HG03460 (cell line): ENCODE results near the gene DMBT1.
"Not testable (repeated sequence)": the region's sequence is repeated elsewhere in the genome, so short reads cannot be mapped to it uniquely, and the experiment has no call there.

Experiments used
- ATAC-seq: cut with Tn5 transposase; IDR thresholded peaks from one replicate; pipeline ENCODE4 v1.9.1; 2021; ENCODE audit not compliant: unreplicated experiment

Gene DMBT1

DNA sequence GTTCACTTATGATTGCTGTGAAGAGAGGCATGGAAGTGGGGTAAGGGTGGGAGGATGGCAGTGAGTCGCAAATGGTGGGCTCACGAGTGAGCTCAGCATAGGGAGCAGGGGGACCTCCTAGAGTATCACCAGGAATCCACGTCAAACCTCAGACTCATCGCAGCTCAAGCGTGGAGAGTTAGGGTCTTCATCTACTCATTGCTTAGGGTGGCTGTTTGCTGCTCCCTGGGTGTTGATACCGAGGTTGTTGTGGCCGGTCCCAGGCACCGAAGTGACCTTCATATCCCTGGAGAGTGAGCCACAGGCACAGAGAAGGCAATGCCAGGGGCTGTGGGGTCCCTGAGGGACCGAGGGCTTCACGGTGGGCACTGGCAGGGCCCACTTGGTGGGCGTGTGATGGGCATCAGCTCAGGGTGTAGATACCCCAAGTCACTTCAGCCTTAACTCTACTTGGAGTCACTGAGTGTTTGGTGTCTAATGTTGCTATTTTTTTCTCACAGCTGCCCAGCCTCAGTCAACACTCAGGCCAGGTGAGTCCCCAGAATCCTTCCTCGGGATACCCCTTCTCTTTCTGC lies 16.8 kb downstream of the DMBT1 start:
- ATAC-seq = no peak

DNA sequence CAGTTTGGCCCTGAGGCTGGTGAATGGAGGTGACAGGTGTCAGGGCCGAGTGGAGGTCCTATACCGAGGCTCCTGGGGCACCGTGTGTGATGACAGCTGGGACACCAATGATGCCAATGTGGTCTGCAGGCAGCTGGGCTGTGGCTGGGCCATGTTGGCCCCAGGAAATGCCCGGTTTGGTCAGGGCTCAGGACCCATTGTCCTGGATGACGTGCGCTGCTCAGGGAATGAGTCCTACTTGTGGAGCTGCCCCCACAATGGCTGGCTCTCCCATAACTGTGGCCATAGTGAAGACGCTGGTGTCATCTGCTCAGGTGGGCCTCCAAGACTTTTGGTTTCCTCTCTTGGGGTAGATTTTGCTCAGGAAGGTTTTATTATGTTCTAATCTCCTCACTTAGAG lies 25.5 kb downstream of the DMBT1 start:
- ATAC-seq = not testable (repeated sequence)

DNA sequence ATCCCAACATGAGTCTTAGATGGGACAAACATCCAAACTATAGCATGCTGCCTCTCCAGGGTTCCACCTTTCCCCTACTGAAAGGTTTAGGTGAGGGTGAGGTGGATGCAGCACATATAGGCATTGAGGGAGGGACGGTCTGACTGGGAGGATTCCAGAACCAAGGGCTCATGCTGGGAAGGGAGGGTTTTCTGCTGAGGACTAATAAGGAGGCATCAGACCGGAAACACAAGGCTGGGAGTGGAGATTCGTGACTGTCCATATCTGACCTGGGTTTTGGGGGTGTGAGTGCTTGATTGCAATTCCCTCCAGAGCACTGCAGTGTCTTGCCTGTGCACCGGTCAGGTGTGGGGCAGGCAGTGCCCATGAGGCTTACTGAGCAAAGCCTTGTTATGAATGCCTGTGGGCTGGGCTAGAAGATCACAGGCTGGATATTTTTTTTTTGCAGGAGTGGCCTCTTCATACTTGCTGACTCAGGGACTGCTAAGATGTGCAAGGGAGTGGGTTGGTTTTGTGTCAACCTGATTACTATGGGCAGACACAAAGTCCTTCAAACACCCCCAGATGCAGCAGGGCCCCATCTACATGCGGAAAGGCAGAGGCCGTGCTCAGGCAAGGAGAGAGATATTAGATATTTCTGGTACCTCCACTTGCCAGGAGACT lies 26.7 kb downstream of the DMBT1 start:
- ATAC-seq = no peak

DNA sequence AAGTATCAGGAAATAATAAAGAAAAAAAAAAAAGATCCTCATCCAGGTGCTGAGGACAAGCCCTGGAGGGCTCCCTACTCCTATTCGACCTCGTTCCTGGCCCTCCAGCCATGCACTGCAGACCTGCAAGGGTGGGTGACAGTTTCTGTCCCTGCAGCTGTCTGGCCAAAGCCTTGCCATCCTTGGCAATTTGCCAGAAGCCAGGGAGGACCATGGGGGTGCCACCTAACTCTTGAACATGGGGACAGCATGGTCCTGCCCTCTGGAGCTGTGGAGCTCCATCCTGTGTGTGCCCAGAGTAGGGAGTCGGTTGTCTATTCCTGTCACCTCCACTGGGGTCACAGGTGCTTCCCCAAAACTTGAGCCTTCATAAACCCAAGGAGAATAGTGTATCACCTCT lies 27.8 kb downstream of the DMBT1 start:
- ATAC-seq = no peak

DNA sequence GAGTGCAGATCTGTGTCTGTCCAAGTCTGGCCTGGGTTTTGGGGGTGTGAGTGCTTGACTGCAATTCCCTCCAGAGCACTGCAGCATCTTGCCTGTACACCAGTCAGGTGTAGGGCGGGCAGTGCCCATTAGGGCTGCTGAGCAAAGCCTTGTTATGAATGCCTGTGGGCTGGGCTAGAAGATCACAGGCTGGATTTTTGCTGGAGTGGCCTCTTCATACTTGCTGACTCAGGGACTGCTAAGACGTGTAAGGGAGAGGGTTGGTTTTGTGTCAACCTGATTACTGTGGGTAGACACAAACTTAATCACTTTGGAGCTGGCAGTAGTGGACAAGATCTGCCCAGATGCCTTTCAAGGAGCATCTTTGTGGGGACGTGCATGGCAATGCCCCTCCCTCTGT lies 29.6 kb downstream of the DMBT1 start:
- ATAC-seq = no peak

DNA sequence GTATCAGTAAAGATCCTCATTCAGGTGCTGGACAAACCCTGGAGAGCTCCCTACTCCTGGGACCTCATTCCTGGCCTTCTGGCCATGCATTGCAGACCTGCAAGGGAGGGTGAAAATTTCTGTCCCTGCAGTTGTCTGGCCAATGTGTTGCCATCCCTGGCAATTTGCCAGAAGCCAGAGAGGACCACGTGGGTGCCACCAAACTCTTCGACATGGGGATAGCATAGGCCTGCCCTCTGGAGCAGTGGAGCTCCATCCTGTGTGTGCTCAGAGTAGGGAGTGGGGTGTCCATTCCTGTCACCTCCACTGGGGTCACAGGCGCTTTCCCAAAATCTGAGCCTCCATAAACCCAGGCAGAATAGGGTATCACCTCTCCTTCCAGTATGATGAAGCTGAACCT lies 31.2 kb downstream of the DMBT1 start:
- no peak for ATAC-seq

DNA sequence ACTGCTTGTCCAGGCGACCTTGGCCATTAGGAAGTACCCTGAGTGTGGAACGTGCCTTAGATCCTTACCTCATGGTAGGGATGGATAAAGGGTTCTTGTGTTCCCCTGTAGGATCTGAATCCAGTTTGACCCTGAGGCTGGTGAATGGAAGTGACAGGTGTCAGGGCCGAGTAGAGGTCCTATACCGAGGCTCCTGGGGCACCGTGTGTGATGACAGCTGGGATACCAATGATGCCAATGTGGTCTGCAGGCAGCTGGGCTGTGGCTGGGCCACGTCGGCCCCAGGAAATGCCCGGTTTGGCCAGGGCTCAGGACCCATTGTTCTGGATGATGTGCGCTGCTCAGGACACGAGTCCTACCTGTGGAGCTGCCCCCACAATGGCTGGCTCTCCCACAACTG lies 31.6 kb downstream of the DMBT1 start:
- no peak for ATAC-seq

DNA sequence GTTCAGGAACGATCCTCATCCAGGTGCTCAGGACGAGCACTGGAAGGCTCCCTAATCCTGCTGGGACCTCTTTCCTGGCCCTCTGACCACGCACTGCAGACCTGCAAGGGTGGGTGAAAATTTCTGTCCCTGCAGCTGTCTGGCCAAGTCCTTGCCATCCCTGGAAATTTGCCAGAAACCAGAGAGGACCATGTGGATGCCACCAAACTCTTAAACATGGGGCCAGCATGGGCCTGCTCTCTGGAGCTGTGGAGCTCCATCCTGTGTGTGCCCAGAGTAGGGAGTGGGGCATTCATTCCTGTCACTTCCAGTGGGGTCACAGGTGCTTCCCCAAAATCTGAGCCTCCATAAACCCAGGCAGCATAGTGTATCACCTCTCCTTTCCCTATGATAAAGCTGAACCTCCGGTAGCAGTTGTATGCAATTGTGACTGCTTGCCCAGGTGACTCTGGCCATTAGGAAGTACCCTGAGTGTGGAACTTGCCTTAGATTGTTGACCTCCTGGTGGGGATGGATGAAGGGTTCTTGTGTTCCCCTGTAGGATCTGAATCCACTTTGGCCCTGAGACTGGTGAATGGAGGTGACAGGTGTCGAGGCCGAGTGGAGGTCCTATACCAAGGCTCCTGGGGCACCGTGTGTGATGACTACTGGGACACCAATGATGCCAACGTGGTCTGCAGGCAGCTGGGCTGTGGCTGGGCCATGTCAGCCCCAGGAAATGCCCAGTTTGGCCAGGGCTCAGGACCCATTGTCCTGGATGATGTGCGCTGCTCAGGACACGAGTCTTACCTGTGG lies 57.1 kb downstream of the DMBT1 start:
- no peak for ATAC-seq

DNA sequence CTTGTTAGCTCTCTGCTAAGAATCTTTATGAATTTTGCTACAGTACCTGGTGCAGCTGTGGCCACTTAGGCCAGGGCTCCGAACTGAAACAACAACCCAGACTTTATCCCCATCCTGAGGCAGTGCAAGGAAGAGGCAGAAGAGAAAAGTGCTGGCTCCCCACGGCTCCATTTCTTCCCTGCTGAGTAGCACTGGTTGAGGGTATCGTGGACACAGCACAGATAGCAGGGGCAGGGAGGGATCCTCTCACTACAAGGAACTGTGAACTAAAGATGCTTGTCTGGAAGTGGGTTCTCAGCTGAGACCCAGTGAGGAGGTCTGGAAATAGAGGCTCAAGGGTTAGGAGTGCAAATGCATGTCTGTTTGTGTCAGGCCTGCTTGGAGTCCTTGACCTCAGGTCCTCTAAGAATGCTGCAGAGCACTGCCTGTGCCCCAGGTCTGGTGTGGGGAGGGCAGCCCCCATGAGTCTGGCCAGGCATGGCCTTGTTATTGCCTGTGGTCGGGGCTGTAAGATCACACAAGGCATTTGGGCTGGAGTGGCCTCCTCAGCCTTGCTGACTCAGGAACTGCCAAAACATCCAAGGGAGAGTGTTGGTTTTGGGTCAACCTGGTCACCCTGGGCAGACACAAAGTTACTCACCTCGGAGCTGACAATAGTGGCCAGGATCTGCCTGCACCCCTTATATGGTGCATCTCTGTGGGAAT lies 58.1 kb downstream of the DMBT1 start:
- no peak for ATAC-seq

DNA sequence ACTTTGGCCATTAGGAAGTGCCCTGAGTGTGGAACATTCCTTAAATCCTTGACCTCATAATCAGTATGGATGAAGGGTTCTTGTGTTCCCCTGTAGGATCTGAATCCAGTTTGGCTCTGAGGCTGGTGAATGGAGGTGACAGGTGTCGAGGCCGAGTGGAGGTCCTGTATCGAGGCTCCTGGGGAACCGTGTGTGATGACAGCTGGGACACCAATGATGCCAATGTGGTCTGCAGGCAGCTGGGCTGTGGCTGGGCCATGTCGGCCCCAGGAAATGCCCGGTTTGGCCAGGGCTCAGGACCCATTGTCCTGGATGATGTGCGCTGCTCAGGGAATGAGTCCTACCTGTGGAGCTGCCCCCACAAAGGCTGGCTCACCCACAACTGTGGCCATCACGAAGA lies 60.4 kb downstream of the DMBT1 start:
- ATAC-seq = not testable (repeated sequence)

DNA sequence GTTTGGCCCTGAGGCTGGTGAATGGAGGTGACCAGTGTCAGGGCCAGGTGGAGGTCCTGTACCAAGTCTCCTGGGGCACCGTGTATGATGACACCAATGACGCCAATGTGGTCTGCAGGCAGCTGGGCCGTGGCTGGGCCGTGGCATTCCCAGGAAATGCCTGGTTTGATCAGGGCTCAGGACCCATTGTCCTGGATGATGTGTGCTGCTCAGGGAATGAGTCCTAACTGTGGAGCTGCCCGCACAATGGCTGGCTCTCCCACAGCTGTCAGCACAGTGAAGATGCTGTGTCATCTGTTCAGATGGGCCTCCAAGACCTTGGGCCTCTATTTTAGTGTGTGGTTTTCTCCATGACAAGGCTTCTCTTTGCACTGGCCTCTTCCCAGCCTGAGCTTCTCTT lies 64.0 kb downstream of the DMBT1 start:
- no peak for ATAC-seq

DNA sequence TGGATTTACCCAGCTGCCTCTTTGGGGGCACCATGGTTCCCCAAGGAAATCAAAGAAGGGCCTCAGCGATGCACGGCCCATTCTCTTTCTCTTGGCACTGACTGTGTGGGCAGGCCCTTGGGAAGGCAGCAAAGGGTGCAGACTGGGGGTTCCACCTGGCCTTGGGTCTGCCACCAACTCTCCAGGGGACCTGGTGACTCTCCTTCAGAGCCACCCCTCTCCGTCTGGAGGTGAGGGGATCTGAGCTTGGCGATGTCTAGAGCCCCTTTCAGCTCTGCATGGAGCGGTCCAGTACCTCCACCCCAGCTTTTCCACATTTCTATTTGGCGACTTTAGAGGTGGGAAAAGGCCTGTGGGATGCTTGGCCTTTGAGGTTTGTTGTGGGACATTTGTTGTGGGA lies 70.0 kb downstream of the DMBT1 start:
- no peak for ATAC-seq

DNA sequence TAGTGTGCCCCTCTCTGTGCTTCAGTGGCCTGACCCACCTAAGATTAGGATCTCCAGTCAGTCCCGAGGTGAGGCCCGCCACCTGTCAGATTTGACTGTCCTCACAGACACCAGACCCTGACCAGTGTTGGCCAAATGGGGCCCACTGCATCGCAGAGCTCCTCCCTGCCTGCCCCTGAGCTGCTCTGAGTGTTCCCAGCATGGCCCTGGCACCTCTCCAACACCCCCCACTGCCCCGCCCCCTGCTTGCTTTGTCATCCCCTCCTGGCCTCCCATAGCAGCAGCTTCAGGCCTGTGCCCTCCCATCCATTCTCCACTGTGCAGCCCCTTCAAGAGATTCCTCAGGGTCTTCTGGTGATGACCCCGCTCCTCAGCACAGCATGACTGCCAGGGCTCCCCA lies 71.5 kb downstream of the DMBT1 start:
- ATAC-seq = no peak

DNA sequence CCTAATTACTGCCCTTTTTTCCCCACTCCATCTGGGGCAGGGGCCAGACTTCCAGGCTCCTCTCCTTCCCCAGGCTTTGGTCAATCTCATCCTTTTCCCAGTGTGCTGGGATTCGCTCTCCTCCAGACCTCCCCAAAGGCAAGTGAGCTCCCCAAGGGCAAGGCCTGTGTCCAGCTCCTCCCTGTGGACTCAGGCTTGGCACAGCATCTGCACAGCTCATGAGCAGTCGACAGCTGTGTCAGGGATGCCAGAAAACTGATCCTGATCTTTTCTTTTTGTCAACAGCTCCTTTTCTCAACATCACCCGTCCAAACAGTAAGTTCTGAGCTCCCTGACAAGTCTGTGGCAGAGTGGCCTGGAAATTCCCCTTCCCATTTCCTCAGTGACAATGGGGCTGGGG lies 72.0 kb downstream of the DMBT1 start:
- no peak for ATAC-seq

DNA sequence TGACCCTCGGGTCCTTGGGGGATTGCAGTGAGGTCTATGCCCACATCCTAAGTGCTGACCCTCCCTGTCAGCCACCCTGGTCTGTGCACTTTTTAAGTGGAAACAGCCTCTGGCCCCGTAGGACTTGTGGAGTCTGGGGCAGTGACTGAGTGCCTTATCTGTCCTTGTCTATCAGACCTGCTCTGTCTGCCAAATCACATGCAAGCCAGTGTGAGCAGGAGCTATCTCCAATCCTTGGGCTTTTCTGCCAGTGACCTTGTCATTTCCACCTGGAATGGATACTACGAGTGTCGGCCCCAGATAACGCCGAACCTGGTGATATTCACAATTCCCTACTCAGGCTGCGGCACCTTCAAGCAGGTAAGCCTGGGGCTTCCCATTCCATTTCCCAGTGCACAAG lies 76.4 kb downstream of the DMBT1 start:
- no peak for ATAC-seq

DNA sequence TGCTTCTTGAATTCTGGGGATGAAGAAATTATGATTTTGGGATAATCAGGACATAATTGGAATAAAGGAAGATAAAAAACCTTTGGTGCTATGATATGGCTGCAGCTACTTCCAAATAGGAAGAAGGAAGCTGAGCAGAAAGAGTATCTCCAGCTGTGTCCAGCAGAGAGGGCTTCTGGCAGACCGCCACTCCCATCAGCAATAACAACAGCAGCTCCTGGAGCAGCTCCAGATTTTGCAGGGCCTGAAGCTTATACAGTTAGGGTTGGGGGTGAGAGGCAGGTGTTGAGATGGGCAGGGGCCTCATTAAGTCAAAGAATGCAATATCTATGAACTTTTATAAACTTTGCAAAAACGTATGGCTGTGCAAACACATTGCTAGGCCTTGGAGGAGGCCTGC lies 76.8 kb downstream of the DMBT1 start:
- ATAC-seq = no peak

DNA sequence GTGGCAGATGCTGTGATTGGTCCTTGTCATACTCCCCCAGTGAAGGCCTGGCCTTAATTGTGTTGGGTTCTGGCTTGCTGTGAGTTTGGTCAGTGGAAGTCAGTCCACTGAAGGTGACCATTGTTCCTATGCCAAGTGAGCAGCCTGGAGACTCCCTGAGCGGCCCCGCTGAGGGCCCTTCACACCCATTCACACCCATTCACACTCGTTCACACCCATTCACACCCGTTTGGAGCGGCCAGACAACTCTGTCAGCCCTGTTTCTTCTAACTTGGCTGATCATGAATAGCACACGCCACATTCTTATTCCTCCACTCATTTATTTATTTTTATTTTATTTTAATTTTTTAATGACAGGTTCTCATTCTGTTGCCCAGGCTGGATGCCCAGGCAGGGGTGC lies 77.6 kb downstream of the DMBT1 start:
- no peak for ATAC-seq

DNA sequence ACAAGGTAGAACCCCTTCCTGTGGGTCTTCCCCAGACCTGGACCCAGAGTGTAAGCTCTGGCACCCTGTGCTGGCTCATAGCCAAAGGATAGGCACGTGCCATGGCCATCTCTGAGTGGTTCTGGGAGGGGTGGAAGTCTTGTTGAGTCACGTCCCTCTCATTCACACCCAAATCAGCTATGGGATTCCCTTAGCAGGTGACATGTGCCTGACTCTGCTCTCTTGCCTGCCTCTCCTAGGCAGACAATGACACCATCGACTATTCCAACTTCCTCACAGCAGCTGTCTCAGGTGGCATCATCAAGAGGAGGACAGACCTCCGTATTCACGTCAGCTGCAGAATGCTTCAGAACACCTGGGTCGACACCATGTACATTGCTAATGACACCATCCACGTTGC lies 79.2 kb downstream of the DMBT1 start:
- no peak for ATAC-seq

DNA sequence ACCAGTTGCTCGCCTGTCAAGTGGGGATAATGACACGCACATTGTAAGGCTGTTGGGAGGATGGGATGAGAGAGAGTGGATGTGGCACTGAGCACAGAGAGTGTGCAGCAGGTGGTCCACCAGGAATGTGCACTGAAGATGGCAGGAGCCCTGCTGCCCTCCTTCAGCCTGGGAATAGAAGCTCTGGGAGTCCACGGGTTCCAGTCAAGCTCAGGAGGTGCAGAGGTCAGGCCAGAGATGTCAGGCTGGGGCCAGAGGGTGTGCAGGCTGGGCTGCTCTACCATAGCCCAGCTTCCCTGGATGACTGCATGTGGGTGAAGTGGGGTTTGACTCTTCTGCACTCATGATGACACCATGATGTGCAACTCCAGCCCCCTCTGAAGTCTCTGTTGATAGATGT lies 80.4 kb downstream of the DMBT1 start:
- ATAC-seq = no peak

DNA sequence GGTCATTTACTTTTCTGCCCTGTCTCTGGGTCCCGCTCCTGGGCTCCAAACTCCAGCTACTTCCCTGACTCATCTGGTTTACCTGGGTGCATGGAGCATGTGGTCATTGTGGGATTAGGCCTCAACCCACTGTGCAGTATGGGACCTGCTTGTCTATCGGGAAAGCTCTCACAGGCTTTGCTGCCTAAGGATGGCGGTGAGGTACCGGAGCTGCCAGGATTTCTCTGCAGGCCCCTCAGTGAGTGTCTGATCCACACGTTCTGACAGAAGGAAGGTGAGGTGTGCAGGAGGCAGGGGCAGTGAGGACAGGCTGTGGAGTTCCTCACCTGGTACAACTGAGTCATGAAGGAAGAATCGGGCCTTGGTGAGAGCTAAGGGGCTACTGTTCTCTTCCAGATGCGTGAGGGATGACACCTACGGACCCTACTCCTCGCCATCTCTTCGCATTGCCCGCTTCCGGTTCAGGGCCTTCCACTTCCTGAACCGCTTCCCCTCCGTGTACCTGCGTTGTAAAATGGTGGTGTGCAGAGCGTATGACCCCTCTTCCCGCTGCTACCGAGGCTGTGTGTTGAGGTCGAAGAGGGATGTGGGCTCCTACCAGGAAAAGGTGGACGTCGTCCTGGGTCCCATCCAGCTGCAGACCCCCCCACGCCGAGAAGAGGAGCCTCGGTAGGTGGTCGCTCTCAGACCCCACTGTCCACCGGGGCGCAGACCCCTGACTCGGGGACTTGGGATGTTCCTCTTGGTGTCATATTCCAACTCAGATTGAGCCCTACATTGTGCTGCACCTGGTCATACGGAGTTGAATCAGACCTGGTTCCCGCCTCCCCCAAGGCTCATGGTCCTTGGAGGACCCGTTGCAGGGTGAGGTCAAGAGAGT lies 82.4 kb downstream of the DMBT1 start:
- no peak for ATAC-seq
